Pancreas (tissue), 10 donors: Measurements from ENCODE around the gene COQ9. TPM values are rescaled to one million over a fixed set of nuclear protein-coding genes. Genes with fewer than 3 reads are reported as not detected.
"Not testable (repeated sequence)": the region's sequence is repeated elsewhere in the genome, so short reads cannot be mapped to it uniquely, and the experiment has no call there.

Source experiments
- ATAC-seq, 4 donors: fragments of 200-7000 bp; cut with Tn5 transposase; one replicate each; pipeline versions ENCODE4 v1.8.0 to v1.9.1; 2020; ENCODE audit warnings: mild to moderate bottlenecking in 4 of 4, moderate library complexity in 4 of 4
- DNase-seq, 6 donors: peaks; one replicate each; pipeline ENCODE4 v3.0.0-alpha.2; 2020
- FAIRE-seq: peaks from 2 replicates; lab custom pipeline; 2012; peaks lifted over from hg19 to GRCh38; lab: Jason Lieb, UNC
- H3K27ac ChIP-seq, 4 donors: fragments of 200-600 bp; sonication (generic); 1 replicate in 3 of 4; 2 replicates in 1 of 4; pipeline versions ENCODE4 v1.5.0 to v1.8.0; 2020
- H3K27me3 ChIP-seq, 4 donors: fragments of 200-600 bp; one replicate each; pipeline ENCODE4 v1.8.0; 2021
- H3K36me3 ChIP-seq, 3 donors: fragments of 200-600 bp; sonication (generic) in 1 of 3; one replicate each; pipeline versions ENCODE4 v1.5.0 to v1.8.0; 2020 to 2021
- H3K4me1 ChIP-seq, 3 donors: fragments of 200-600 bp; one replicate each; pipeline ENCODE4 v1.8.0; 2021
- H3K4me3 ChIP-seq, 4 donors: fragments of 200-600 bp; sonication (generic) in 2 of 4; one replicate each; pipeline versions ENCODE4 v1.5.0 to v1.8.0; 2020 to 2021
- H3K9me3 ChIP-seq, 4 donors: fragments of 200-600 bp; one replicate each; pipeline ENCODE4 v1.8.0; 2021
- CTCF ChIP-seq, 4 donors: fragments of 200-600 bp; sonication (generic) in 3 of 4; IDR thresholded peaks; one replicate each; pipeline versions ENCODE4 v1.5.0 to v1.8.0; 2021; ENCODE audit warnings: antibody characterized with exemption in 4 of 4
- WGBS, 2 donors: extraction: QIAGEN DNeasy Blood & Tissue Kit; methylation state at CpG; one replicate each; pipeline ENCODE4 v1.1.7; 2013; 5-methylcytosine and 5-hydroxymethylcytosine counted together
- intact Hi-C, 3 donors: fragments of 100-400 bp; cut with DNase I; formaldehyde crosslinking; loops; one replicate each; pipeline versions ENCODE4 v1.11.1 to v1.14.2; 2022
- polyA plus RNA-seq, 2 donors: library from polyadenylated mRNA; stranded (reverse); fragments of 200-250 nt; gene quantifications; one replicate each; pipeline ENCODE4 v1.2.3, GENCODE V29; 2013
- total RNA-seq, 6 donors: library from RNA; stranded (reverse); fragmentation: NEBNext Ultra II Directional in 4 of 6; extraction: Animal tissue kit (Norgen Biotek cat#: 25700) in 4 of 6; gene quantifications; one replicate each; pipeline versions ENCODE4 v1.2.1 to v1.2.4, GENCODE V29; 2021 to 2023
- donor health status: healthy with polysubstance abuse.
- donor health status: DM: no; HTN: no; CAD: no; lungs with moderate emphysema.
- donor health status: DM: no; HTN: no; CAD: no.
- donor health status: control.
- donor health status: control.
- donor health status: Bipolar disorder and iron deficiency.
- donor health status: DM: yes; HTN: yes; CAD: no.
- donor health status: DM: no; HTN: no; CAD: no.
- donor health status: DM: no; HTN: no; CAD: no.
- donor health status: DM: yes; HTN: yes; CAD: no.

COQ9 gene
- total and polyA plus RNA-seq, 8 donors: 17.7 to 51.1 (median 25.3) TPM

DNA sequence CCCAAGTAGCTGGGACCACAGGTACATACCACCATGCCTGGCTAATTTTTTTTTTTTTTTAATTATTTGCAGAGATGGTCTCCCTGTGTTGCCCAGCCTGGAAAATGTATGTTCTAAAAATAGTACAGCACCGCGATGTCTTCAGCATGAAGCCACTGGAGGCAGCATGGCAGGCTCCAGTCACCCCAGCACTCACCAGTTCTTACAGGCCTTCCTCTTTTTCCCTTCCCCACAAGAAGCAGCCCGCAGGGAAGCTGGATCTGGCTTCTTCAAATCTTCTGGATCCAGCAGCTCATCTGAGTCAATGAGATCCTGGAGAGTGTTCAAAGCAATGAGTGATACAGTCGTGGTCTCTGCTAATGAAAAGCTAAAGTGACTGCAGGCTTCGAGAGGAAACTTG is 16.3 kb upstream of the COQ9 start:
- intact Hi-C loops: no loop called here
- Histone ChIP-seq H3K36me3 (peaks cover 0 to 35% (median 20%) of the 10 kb centered on the region in 3 donors), H3K27ac (no peak overlapping the region), H3K9me3 (no peaks in the 10 kb centered on the region), H3K27me3 (no peaks in the 10 kb centered on the region), H3K4me1 (no peaks in the 10 kb centered on the region), H3K4me3 (no peak overlapping the region)
- 80 to 81% methylated on average over 5 of the region's 5 CpGs for WGBS, 2 donors
- no peak for TF ChIP-seq CTCF (IDR thresholded peaks at IDR 0.05)
- ATAC-seq (no peak), DNase-seq (no peak), FAIRE-seq (no peak)

DNA sequence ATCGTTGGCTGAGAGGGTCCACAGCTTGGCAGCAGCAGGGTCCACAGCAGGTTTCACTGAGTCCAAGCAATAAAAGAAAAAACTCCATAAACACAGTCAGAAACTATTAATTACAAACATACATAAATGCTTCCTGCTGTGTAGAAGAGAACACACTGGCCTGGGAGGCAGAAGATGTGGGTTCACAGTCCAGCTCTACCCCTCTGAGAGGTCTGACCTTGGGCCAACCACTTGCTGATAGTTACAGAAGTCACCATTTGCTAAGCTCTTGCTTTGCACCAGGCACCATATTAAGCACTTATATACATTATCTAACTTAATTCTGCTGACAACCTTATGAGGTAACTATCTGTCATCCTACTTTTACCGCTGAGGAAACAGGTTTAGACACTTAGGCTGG is 14.8 kb upstream of the COQ9 start:
- no peak for DNase-seq
- intact Hi-C loops: no loop called here
- no peaks in the 10 kb centered on the region for H3K27me3 ChIP-seq
- TF ChIP-seq CTCF (IDR thresholded peaks at IDR 0.05): no peak
- no peaks in the 10 kb centered on the region for H3K4me1 ChIP-seq
- no peak for FAIRE-seq
- ATAC-seq: peak; percentile 58 to 94 (median 74)
- 33 to 70% methylated on average over 2 of the region's 2 CpGs for WGBS, 2 donors
- H3K36me3 ChIP-seq: peaks cover 0 to 41% (median 20%) of the 10 kb centered on the region in 3 donors
- no peak overlapping the region for H3K27ac ChIP-seq
- no peak overlapping the region for H3K4me3 ChIP-seq
- no peaks in the 10 kb centered on the region for H3K9me3 ChIP-seq

DNA sequence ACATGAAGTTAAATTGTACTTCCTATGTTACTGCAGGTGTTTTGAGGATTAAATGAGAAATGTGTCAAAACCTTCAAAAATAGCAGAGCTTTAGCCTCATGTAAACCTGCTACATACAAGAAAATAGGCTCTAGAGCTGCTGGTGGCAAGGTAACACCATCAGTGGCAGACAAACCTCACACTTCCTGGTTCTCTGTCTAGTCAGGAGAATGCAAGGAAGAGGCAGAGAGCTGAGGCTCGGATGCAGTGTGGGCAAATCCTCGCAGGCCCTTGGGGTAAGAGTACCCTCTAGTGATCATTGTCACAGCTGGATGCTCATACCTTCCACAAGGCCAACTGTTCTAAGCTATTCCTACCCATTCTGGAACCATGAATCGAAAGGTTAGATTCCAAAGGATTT is 14.3 kb upstream of the COQ9 start:
- no peak for TF ChIP-seq CTCF (IDR thresholded peaks at IDR 0.05)
- H3K36me3 ChIP-seq: peaks cover 0 to 45% (median 20%) of the 10 kb centered on the region in 3 donors
- no peaks in the 10 kb centered on the region for H3K9me3 ChIP-seq
- no peak overlapping the region for H3K4me3 ChIP-seq
- H3K27me3 ChIP-seq: no peaks in the 10 kb centered on the region
- H3K27ac ChIP-seq: no peak overlapping the region
- no peak for ATAC-seq
- WGBS, 2 donors: 94 to 96% methylated on average over 3 of the region's 3 CpGs
- intact Hi-C loops: no loop called here
- FAIRE-seq: no peak
- no peak for DNase-seq
- H3K4me1 ChIP-seq: no peaks in the 10 kb centered on the region

DNA sequence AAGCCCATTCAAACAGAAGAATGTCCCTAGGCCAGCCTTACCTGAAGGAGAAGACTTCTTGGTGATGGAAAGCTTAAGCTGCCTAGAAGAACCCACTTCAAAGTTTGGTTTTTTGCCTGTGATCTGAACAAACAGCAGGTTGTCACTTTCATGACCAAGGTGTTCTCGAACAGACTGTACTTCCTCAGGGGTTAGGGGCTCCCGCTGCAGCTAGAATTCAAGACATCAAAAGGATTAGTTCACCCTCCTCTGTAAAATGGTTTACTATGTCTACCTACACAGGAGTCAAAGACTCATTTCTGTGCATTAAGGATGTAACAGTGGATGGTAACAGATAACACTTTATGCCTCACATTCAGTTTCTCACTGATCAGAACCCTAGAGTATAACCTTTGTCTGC is 13.3 kb upstream of the COQ9 start:
- Histone ChIP-seq H3K27me3 (no peaks in the 10 kb centered on the region), H3K9me3 (no peaks in the 10 kb centered on the region), H3K4me3 (no peak overlapping the region), H3K27ac (no peak overlapping the region), H3K36me3 (peaks cover 0 to 38% (median 20%) of the 10 kb centered on the region in 3 donors), H3K4me1 (no peaks in the 10 kb centered on the region)
- 96 to 100% methylated on average over 2 of the region's 2 CpGs for WGBS, 2 donors
- no peak for FAIRE-seq
- TF ChIP-seq CTCF (IDR thresholded peaks at IDR 0.05): no peak
- intact Hi-C loops: no loop called here
- DNase-seq: no peak
- ATAC-seq: no peak

DNA sequence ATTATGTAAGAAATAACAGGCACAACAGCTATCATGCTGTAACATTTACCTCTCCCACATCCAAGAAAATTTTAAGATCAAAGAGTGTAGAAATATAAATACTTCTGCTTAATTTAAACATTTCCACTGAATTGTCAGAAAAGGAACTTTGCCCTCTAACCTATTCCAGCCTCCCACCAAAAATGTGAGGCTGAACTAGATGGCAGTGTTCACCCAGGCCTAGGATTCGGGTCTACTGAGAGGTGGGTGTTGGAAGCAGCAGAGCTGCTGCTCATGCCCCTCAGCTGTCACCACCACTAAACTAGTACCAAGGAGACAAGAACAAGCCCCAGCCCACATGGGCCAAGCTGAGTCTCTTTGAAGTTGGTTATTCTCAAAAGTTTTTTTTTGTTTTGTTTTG is 11.4 kb upstream of the COQ9 start:
- H3K27ac ChIP-seq: no peak overlapping the region
- H3K4me3 ChIP-seq: no peak overlapping the region
- intact Hi-C loops: no loop called here
- peaks cover 0 to 30% (median 12%) of the 10 kb centered on the region in 3 donors for H3K36me3 ChIP-seq
- ATAC-seq (no peak), DNase-seq (no peak), FAIRE-seq (no peak)
- H3K4me1 ChIP-seq: no peaks in the 10 kb centered on the region
- 91 to 100% methylated on average over 1 of the region's 1 CpG for WGBS, 2 donors
- no peak for TF ChIP-seq CTCF (IDR thresholded peaks at IDR 0.05)
- no peaks in the 10 kb centered on the region for H3K9me3 ChIP-seq
- no peaks in the 10 kb centered on the region for H3K27me3 ChIP-seq

GRCh38 chr16:57439947-57440346 is 7.3 kb upstream of the COQ9 start:
- H3K4me3 ChIP-seq, H3K27me3 ChIP-seq, H3K9me3 ChIP-seq, FAIRE-seq, H3K4me1 ChIP-seq, DNase-seq, H3K27ac ChIP-seq, ATAC-seq, intact Hi-C loops: not testable (repeated sequence)
- H3K36me3 ChIP-seq: peaks cover 0 to 19% (median 8%) of the 10 kb centered on the region in 3 donors
- 97 to 99% methylated on average over 8 of the region's 8 CpGs for WGBS, 2 donors

DNA sequence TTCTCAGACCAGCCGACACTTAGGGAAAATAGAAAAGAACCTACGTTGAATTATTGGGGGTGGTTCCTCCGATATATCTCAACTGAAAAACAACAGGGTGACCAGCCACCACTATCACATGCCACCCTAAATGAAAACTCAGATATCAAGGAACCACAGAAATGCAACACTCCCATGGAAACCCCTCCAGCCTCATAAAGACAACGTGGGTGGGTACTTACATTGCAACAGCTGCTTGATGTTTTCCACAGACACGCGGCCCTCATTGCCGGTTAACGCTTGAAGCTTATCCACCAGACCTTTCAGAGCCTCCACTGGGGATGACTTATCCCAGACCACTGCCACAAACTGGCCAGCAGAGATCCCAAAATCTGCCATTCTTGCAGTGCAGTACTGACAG is 6.7 kb upstream of the COQ9 start:
- WGBS, 2 donors: 74 to 97% methylated on average over 8 of the region's 8 CpGs
- intact Hi-C loops, FAIRE-seq, H3K27ac ChIP-seq, H3K27me3 ChIP-seq, H3K4me1 ChIP-seq, DNase-seq, H3K9me3 ChIP-seq, ATAC-seq, H3K4me3 ChIP-seq: not testable (repeated sequence)
- H3K36me3 ChIP-seq: peaks cover 0 to 19% (median 4%) of the 10 kb centered on the region in 3 donors
